ENCODE results near the gene KCNH1.

Gene KCNH1

GRCh38 chr1:210857705-210858104 is 276.2 kb downstream of the KCNH1 start:
- no peak for DNase-seq (ENCODE audit: low read depth in 2 of 2)

GRCh38 chr1:210857146-210857663 is 276.7 kb downstream of the KCNH1 start:
- DNase-seq (ENCODE audit: low read depth in 2 of 2): no peak

GRCh38 chr1:210855440-210855839 is 278.5 kb downstream of the KCNH1 start:
- no peak for DNase-seq (ENCODE audit: low read depth in 2 of 2)

- DNase-seq (ENCODE audit: low read depth in 2 of 2): no peak
Measured at GRCh38 chr1:210853276-210853675, 280.7 kb downstream of the KCNH1 start.

- DNase-seq (ENCODE audit: low read depth in 2 of 2): no peak
Measured at GRCh38 chr1:210850556-210850955, 283.4 kb downstream of the KCNH1 start.

GRCh38 chr1:210848474-210848873 is 285.5 kb downstream of the KCNH1 start:
- DNase-seq (ENCODE audit: low read depth in 2 of 2): no peak

GRCh38 chr1:210841926-210842625 is 291.9 kb downstream of the KCNH1 start:
- DNase-seq (ENCODE audit: low read depth in 2 of 2): no peak

GRCh38 chr1:210830034-210831028 is 303.6 kb downstream of the KCNH1 start:
- DNase-seq (ENCODE audit: low read depth in 2 of 2): no peak

GRCh38 chr1:210828996-210829596 is 304.9 kb downstream of the KCNH1 start:
- no peak for DNase-seq (ENCODE audit: low read depth in 2 of 2)

GRCh38 chr1:210827481-210827880 is 306.5 kb downstream of the KCNH1 start:
- DNase-seq (ENCODE audit: low read depth in 2 of 2): no peak

- DNase-seq (ENCODE audit: low read depth in 2 of 2): no peak
Measured at GRCh38 chr1:210826686-210827085, 307.3 kb downstream of the KCNH1 start.

GRCh38 chr1:210822932-210823331 is 311.0 kb downstream of the KCNH1 start:
- no peak for DNase-seq (ENCODE audit: low read depth in 2 of 2)

GRCh38 chr1:210822241-210822640 is 311.7 kb downstream of the KCNH1 start:
- no peak for DNase-seq (ENCODE audit: low read depth in 2 of 2)

- DNase-seq (ENCODE audit: low read depth in 2 of 2): no peak
Measured at GRCh38 chr1:210821615-210822014, 312.3 kb downstream of the KCNH1 start.

- DNase-seq (ENCODE audit: low read depth in 2 of 2): no peak
Measured at GRCh38 chr1:210819266-210819665, 314.7 kb downstream of the KCNH1 start.

- DNase-seq (ENCODE audit: low read depth in 2 of 2): no peak
Measured at GRCh38 chr1:210817385-210818275, 316.3 kb downstream of the KCNH1 start.

GRCh38 chr1:210815641-210816550 is 318.1 kb downstream of the KCNH1 start:
- DNase-seq (ENCODE audit: low read depth in 2 of 2): no peak

- DNase-seq (ENCODE audit: low read depth in 2 of 2): no peak
Measured at GRCh38 chr1:210814382-210815123, 319.4 kb downstream of the KCNH1 start.

GRCh38 chr1:210801501-210801900 is 332.4 kb downstream of the KCNH1 start:
- no peak for DNase-seq (ENCODE audit: low read depth in 2 of 2)
